HG03045 (cell line): ENCODE measurements around the gene C1QL2.
A peak's percentile ranks its signal among the peaks of the same experiment; 100 is the strongest.

Source experiments
- ATAC-seq: cut with Tn5 transposase; IDR thresholded peaks from one replicate; pipeline ENCODE4 v1.9.1; 2021; ENCODE audit warnings: mild to moderate bottlenecking, moderate library complexity; ENCODE audit not compliant: unreplicated experiment

The C1QL2 gene

DNA sequence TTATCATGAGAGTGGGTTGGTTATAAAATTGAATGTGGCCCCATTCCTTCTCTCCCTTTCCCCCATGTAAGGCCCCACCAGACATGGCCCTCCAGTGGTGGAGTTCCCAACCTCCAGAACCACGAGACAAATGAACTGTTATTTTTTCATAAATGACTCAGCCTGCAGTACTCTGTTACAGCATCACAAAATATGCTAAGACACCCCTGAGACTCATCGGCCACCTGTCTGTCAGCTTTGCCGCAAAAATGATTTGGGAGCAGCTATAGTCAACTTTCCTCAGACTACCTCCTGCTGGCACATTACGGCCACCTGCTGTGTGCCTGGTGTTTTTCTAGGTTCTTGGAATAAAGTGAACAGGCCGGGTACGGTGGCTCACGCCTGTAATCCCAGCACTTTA lies 21.4 kb upstream of the C1QL2 start:
- ATAC-seq: no peak

DNA sequence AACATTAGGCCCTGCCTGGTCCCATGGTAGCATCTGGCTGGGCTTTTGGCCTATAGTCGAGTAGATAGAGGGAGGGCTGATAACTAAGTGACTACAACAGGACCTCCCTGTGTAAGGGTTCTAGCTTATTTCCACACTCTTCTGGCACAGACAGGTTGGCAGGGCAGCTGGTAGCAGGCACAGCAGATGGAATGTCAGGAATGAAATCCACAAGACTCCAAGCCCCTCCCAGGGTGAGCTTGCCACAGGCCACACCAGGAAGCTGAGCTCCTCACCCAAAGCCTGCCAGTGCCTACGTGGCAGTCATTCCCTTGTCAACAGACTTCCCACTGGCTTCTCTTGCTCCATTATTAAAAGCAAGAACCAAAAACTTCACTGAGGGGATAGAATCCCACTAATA lies 20.7 kb upstream of the C1QL2 start:
- no peak for ATAC-seq

DNA sequence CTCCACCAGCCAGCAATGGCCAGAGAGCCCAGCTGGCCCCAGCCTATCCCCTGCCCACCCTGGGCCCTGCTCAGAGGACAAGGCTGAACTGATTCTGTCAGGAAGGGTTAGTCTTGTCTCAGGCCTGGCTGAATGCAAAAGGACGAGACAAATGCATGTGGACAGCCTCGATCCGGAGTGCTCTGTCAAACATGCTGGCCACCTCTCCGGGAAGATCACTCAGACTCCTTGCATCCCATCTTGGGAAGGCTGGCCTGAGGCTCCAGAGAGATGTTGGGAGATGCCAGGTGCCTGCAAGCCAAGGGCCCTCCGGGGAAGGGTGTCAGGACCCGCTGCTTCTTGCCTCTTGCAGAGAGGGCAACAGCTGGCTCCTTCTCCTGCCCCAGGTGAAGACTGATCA lies 20.2 kb upstream of the C1QL2 start:
- no peak for ATAC-seq

- no peak for ATAC-seq
These were observed 19.3 kb upstream of the C1QL2 start for GRCh38 chr2:119177838-119178190.

- ATAC-seq: no peak
These were observed 18.8 kb upstream of the C1QL2 start for GRCh38 chr2:119177171-119177837.

GRCh38 chr2:119175517-119175916 lies 17.0 kb upstream of the C1QL2 start:
- no peak for ATAC-seq

DNA sequence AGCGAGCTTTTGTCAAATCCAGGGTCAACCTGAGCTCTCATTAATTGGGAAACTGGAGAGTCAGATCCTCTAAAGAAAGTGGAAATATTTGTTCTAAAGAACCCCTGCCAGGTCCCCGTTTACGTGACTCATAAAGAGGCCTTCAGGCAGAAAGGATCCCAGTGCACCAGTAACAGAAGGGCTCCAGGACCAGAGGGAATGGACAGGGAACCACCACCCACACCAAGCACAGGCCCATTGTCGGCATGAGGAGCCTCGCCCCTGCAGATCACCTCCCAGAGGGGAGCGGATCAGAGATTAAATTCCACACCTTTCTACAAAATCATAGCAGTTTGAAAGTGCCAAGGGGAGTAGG lies 16.4 kb upstream of the C1QL2 start:
- ATAC-seq: no peak

DNA sequence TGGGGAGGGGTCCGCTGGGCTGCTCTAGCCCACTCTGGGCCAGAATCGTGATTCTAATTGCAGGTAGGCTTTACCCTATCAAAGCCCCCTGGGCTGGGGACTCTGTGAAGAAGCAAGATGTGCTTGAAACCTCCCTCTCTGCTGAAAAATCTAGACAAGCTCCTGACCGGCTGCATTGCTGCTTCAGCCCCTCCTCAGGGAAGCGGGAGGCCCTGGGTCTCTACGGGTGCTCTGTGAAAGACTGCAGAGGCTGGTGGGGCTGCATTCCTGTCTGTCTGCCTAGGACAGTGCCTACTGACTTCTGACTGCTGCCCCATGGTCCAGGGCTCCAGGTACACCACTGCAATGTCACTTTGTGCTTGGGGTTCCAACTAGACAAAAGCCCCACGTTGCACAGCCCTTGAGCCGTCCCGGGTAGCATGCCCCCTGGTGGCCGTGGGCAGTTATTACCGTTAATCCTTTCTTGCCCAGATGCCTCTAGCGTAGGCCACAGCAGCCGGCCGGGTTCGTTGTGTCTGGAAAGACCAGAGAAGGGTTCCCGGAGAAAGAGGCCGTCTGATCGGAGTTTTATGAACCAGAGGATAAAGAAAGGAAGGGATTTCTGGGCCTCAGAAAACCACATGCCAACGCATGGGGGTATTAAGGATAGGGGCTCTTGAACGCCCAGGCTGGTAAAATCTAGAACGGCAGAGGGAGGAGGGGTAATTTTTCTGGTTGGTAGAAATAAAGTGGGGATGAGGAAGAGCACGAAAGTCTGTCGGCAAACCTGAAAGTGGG lies 15.9 kb upstream of the C1QL2 start:
- ATAC-seq: peak; percentile 63

GRCh38 chr2:119173556-119174060 lies 15.1 kb upstream of the C1QL2 start:
- no peak for ATAC-seq

GRCh38 chr2:119170504-119170903 lies 12.0 kb upstream of the C1QL2 start:
- no peak for ATAC-seq

GRCh38 chr2:119169717-119170116 lies 11.2 kb upstream of the C1QL2 start:
- ATAC-seq: no peak

GRCh38 chr2:119160361-119160990 lies 1.9 kb upstream of the C1QL2 start:
- ATAC-seq: no peak

GRCh38 chr2:119157850-119158511 lies 570 bp downstream of the C1QL2 start:
- ATAC-seq: no peak

- no peak for ATAC-seq
These were observed 1.4 kb downstream of the C1QL2 start for GRCh38 chr2:119156891-119157773.

GRCh38 chr2:119156105-119156890 lies 2.3 kb downstream of the C1QL2 start:
- no peak for ATAC-seq

DNA sequence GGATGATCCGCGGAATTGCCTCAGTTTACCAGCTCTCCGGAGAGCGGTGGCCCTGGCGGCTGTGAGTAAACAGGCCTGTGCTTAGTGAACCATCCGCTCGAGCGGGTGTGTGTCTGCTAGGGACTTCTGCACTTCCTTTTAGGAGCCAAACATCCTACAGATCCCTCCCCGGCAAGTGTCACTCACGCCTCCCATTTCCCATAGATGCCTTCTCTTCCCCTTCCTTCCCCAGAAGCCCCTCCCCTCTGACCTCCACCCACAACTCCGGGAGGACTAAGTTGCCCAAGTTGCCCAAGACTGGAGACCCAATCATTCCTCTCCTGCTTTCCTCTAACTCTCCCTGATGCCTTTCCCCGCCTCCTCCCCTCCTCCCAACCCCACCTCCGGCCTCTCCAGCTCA lies 2.9 kb downstream of the C1QL2 start:
- ATAC-seq: no peak

GRCh38 chr2:119154076-119154475 lies 4.5 kb downstream of the C1QL2 start:
- ATAC-seq: no peak

DNA sequence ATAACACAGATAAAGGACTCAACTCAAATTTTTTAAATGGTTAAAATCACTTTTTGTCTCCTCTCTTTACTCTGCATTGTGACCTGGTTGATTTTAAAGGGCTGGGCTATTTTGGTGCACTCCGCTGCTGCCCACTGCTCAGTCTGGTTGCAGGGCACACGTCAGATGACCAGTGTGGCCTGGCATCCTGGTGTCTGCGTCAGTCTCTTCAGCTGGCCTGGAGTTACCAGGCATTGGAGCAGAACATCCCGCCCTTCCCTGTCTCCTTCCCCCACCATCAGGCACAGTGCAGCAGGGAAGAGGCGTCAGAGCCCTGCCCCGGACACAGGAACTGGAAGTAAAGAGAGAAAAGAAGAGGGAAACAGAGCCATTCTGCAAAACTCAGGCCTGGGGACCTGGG lies 8.9 kb downstream of the C1QL2 start:
- ATAC-seq: no peak

DNA sequence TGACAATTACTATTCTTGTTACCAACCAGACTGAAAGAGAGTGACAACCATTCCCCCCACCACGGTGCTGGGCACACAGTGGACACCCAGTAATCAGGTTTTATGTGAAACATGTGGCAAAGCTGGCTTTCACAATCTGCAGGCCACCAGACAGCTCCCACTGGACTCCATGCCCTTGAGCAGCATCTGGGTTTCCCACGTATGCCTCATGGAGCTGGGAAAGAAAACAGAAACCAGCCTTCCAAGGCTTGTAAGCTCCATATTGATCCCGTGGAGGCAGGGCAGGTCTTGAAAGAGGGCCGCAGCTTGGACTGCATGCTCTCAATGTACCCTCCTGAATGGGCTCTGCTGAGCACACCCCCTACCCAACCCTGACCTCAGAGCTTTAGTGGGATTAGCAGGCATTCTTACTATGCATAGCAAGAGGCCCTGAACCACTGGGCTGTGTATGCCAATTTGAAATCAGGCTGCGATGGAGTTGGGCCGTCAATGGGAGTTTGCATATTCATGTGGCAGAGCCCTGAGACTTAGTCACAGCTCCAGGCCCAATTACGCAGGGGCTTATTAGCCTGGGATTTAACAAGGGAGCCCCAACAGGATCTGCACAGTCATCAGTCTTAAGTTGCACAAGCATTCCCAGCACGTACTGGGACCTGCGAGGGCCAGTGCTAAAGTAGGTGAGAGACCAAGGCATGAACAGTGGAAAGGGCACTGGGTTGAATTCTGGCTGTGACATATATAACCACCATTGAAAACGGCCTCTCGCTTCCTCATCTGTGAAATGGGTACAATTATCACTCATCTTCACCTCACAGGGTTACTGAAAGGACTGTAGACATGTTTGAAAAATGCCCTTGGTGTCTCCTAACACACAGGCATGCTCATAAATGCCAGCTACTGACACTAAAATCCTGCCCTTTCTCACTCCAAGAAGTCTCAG lies 10.5 kb downstream of the C1QL2 start:
- no peak for ATAC-seq
